GM12892 (cell line): ENCODE data around the gene SLC8A1.

ENCODE experiments used
- POLR2AphosphoS5 ChIP-seq: IDR thresholded peaks from 2 replicates; pipeline ENCODE4 v1.6.1; 2011; ENCODE audit warnings: low read depth, low read length, control low read depth
- TAF1 ChIP-seq: IDR thresholded peaks from 2 replicates; pipeline ENCODE4 v1.6.1; 2011; ENCODE audit warnings: low read depth, mild to moderate bottlenecking, control low read depth, low read length, borderline replicate concordance

DNA sequence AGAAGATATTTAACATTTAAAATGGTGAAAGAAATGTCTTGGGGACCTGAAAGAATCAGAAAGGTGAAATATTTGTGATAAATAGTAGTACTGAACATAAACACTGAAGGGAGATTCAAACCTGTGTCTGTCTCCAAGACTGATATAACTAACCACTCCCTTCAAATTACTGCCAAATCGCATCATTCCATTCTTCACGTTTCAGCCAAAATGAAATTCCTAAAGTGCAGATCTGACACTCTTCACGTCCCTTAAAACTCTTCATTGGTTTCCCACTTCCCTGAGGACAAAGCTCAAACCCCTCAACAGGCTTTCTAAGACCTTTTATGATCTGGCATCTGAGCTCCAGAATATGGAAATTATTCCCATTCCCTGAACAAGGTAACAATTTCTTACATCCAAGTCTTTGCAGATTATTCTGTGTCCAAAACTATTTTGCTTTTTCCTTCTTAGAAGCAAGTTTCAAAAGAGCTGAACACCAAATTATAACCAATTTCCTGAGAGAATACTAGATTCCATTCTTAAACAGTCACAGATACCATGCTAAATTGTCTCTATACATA is 18.9 kb downstream of the SLC8A1 start:
- TF ChIP-seq TAF1 (no peak), POLR2AphosphoS5 (no peak)
